ENCODE data around the gene SPRED3.
"Not testable (repeated sequence)": the region's sequence is repeated elsewhere in the genome, so short reads cannot be mapped to it uniquely, and the experiment has no call there.

Gene SPRED3, protein sequence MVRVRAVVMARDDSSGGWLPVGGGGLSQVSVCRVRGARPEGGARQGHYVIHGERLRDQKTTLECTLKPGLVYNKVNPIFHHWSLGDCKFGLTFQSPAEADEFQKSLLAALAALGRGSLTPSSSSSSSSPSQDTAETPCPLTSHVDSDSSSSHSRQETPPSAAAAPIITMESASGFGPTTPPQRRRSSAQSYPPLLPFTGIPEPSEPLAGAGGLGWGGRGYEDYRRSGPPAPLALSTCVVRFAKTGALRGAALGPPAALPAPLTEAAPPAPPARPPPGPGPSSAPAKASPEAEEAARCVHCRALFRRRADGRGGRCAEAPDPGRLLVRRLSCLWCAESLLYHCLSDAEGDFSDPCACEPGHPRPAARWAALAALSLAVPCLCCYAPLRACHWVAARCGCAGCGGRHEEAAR
- total RNA-seq: 1.9 to 2.4 reads per million in 2 donors

GRCh38 chr19:38388349-38389100 is at the start of gene SPRED3:
Gene SPRED3 (plus strand): TSS chr19:38388697. CDS start chr19:38390303, 1,606 bp downstream.
- no peak for DNase-seq

DNA sequence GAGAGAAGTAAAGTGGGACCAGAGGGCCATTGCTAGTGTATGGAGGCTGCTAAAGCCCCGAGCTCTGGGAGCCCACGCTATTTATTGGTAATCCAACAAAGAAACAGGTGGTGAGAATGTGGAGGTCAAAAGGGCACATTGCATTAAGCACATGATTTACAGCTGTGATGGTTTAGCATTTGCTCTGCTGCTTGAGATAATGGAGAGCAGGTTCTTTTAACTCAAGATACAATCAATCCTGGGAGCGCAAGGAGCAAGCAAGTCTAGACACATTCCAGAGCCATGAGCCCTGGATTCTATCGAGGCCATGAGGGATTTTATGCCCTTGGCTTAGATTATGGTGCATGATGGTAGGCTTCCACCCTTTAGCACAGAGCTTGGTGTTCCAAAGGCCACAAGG is 49.5 kb upstream of the SPRED3 start:
- not testable (repeated sequence) for DNase-seq

GRCh38 chr19:38340927-38341326 is 47.6 kb upstream of the SPRED3 start:
- no peak for DNase-seq

- no peak for DNase-seq
Measured at GRCh38 chr19:38346837-38347236, 41.7 kb upstream of the SPRED3 start.

GRCh38 chr19:38350883-38351282 is 37.6 kb upstream of the SPRED3 start:
- no peak for DNase-seq

DNA sequence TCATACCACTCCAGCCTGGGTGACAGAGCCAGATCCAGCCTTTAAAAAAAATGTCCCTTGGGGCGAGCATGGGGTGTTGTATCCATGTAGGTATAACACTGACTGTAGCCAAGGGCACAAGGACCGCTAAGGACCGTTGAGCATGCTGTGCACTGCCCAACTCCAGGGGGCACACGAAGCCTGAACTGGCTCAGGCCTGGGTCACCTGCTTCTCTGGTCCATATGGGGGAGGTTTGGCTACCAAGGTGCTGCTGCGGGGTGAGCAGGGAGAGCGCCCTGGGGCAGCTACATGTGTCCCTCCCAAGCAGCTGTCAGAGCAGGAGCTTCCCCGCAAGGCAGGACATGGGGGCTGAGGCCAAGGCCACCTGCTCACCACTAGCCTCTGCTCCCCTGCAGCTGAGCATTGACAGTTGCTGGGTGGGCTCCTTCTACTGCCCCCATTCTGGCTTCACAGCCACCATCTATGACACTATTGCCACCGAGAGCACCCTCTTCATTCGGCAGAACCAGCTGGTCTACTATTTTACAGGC is 36.6 kb upstream of the SPRED3 start:
- no peak for DNase-seq

DNA sequence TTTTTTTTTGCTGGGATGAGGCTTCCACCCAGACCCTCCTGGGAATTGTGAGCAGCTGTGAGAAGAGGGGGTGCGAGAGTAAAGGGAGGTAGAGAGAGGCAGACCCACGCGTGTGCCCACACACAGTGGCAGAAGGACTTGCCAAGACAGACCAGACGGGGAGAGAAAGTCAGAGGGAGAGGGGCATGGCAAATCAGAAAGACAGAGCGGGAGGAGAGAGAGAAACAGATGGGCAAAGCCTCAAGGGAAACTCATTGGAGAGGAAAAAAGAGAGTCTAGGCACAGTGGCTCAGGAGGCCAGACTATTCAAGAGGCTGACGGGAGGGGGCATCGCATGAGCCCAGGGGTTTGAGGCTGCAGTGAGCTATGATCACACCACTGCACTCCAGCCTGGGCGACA is 35.9 kb upstream of the SPRED3 start:
- DNase-seq: no peak

DNA sequence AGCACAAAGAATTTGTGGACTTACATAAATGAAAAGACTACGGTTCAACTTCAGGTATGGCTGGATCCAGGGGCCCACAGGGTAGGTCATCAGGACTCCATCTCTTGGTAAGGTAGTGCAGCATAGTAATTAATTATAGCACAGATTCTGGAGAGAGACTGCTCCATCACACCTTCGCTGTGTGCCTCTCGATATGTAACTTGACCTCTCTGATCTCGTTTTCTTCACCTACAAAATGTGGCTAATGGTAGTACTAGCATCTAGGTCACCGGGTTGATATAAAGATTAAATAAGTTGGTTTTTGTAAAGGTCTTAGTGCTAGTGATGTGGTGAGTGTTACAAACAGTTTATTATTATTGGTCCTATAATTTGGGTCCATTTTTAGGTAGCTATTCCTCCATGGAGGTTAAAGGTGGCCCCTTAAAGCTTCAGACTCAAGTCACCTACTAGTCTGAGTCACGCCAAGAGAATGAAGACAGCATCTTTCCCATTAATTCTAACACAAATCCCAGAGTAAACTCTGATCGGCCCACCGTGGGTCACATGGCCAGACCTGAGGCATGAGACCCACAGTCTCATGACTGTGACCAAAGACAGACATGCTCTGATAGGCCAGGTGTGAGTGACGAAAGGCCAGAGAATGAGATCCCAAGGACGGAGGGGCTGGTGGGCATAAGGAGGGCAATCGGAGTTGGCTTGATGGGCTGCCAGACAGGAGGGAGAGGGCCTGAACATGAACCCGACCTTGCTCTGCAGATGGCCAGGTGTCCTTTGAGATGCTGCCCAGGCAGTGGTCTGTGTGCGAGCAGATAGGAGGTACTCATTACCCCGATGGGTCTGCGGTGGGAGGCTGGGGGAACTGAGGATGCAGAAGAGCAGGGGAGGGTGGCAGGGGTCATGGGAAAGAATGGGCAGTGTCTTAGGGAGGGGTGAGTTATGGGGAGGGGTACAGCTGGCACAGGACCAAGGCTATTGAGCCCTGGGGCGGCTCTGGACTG is 32.5 kb upstream of the SPRED3 start:
- no peak for DNase-seq

- DNase-seq: no peak
Measured at GRCh38 chr19:38358071-38358470, 30.4 kb upstream of the SPRED3 start.

- DNase-seq: no peak
Measured at GRCh38 chr19:38359242-38360021, 29.1 kb upstream of the SPRED3 start.

GRCh38 chr19:38360351-38360750 is 28.1 kb upstream of the SPRED3 start:
- no peak for DNase-seq

DNA sequence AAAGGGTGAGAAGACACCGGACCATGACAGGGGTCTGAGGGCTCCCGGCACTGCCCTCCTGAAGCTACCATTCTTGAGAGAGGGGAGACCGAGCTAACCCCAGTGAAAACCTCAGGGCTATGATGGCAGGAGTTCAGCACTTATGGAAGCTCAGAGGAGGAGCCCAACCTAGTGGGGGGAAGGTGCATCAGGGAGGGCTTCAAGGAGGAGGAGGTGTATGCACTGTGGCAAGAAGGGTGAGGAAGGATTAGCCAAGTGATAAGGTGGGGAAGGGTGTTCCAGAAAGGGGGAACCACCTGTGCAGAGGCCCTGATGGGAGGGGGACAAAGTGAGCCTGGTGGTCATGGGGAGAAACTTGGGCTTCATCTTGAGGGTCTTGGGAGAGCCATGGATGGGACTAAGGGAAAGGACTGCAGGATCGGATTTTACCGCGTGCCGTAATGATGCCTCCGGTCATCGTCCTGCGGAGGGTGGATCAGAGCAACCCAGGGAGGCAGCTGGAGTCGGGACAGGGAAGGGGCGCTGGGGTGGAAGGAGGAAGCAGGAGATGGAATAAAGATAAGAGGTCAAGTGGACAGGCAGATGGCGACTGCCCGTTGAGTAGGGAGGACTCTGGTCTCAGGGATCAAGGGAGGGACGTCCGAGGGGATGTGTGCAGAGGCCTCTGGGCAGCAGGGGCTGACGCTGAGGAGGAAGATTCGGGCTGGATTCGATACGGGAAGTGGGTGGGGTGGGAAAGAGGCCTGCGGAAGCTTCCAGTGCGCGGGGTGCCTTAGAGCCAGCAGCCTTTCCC is 27.5 kb upstream of the SPRED3 start:
- DNase-seq: no peak

- DNase-seq: peak; percentile 35 to 86 (median 50)
Measured at GRCh38 chr19:38361633-38362075, 26.8 kb upstream of the SPRED3 start.

DNA sequence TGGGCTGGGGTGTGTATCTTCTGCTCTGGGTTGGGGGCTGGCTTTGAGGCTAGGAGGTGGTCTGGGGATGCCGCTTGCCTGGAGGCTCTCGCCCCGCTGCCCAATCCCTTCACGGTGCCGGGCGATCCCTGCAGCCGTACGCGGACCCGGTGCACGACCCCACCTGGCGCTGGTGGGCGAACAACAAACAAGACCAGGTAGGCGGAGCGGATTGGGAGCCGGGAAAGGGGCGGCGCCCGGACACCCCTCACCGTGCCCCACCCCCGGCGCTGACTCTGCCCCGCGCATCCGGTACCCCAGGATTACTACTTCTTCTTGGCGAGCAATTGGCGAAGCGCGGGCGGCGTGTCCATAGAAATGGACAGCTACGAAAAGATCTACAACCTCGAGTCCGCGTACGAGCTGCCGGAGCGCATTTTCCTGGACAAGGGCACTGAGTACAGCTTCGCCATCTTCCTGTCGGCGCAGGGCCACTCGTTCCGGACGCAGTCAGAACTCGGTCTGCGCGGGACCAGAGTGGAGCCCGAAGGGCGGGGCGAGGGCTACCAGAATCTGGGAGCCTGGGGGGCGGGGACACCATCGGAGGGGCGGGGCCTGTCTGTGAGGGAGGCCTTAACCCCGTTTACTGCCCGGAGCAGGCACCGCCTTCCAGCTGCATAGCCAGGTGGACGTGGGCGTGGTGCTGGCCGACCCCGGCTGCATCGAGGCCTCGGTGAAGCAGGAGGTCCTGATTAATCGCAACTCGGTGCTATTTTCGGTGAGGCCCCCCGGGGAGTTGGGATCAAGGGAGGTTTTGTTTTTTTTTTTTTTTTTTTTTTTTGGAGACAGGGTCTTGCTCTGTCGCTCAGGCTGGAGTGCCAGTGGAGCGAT is 26.2 kb upstream of the SPRED3 start:
- peak; percentile 28 to 84 (median 63) for DNase-seq

DNA sequence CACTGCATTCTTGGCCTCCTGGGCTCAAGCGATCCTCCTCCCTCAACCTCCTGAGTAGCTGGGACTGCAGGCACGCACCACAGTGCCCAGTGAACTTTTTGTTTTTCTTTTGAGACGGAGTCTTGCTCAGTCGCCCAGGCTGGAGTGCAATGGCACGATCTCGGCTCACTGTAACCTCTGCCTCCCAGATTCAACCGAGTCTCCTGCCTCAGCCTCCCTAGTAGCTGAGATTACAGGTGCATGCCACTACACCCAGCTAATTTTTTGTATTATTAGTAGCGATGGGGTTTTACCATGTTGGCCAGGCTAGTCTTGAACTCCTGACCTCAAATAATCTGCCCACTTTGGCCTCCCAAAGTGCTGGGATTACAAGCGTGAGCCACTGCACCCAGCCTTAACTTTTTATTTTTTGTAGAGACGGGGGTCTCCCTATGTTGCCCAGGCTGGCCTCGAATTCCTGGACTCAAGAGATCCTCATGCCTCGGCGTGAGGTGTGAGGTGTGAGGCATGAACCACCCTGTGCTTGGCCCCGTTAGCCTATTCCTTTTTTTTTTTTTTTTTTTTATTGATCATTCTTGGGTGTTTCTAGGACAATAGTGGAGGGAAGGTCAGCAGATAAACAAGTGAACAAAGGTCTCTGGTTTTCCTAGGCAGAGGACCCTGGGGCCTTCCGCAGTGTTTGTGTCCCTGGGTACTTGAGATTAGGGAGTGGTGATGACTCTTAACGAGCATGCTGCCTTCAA is 25.4 kb upstream of the SPRED3 start:
- not testable (repeated sequence) for DNase-seq

DNA sequence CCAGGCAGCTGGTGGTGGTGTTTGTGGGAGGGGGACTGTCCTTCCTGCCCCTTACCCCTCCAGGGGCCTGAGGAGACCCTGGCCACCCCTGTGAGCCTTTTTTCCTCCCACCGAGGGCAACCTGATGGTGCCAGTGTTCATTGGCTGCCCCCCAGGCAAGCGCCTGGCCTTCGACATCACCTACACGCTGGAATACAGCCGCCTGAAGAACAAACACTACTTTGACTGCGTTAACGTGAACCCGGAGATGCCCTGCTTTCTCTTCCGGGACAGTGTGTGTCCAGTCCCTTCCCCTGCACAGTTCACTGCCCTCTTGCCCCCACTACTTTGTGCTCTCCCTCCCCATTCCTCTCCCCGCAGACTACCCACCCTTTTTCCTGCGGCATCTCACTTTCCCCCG is 21.5 kb upstream of the SPRED3 start:
- no peak for DNase-seq

DNA sequence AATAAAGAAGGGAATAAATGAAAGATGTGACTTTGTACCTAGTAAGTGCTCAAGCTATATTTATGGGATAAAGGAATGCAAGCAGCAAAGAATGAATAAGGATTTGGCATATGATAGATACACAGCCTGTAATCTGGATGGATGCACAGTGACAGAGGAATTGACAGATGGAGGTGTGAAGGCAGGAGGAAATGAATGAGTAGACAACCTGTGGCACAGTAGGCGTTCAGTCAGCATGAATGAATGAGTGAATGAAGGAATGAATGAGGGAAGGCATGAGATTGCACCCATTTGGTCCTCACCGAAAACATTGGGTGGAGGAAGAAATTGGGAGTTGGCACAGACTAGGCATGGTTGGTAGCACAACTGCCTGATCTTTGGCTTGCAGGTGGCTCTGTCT is 18.9 kb upstream of the SPRED3 start:
- DNase-seq: no peak

GRCh38 chr19:38370299-38370698 is 18.2 kb upstream of the SPRED3 start:
- no peak for DNase-seq

- no peak for DNase-seq
Measured at GRCh38 chr19:38371081-38371480, 17.4 kb upstream of the SPRED3 start.

All from T-helper 2 cell (primary cell).